ENCODE results near the gene OPALIN.

GRCh38 chr10:96376483-96376882 lies 17.7 kb upstream of the OPALIN start:
- TF ChIP-seq, protein P1, sequence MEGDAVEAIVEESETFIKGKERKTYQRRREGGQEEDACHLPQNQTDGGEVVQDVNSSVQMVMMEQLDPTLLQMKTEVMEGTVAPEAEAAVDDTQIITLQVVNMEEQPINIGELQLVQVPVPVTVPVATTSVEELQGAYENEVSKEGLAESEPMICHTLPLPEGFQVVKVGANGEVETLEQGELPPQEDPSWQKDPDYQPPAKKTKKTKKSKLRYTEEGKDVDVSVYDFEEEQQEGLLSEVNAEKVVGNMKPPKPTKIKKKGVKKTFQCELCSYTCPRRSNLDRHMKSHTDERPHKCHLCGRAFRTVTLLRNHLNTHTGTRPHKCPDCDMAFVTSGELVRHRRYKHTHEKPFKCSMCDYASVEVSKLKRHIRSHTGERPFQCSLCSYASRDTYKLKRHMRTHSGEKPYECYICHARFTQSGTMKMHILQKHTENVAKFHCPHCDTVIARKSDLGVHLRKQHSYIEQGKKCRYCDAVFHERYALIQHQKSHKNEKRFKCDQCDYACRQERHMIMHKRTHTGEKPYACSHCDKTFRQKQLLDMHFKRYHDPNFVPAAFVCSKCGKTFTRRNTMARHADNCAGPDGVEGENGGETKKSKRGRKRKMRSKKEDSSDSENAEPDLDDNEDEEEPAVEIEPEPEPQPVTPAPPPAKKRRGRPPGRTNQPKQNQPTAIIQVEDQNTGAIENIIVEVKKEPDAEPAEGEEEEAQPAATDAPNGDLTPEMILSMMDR (IDR thresholded peaks at IDR 0.05): no peak
- TF ChIP-seq POLR2AphosphoS5 (IDR thresholded peaks at IDR 0.05): no peak
